Right kidney (tissue), 1 donor: Measurements from ENCODE around the gene RAB20.
"Not testable (repeated sequence)": the region's sequence is repeated elsewhere in the genome, so short reads cannot be mapped to it uniquely, and the experiment has no call there.

Source experiments
- DNase-seq: peaks from one replicate; pipeline ENCODE4 v3.0.0-alpha.2; 2016

The RAB20 gene

GRCh38 chr13:110491869-110492678 is 69.4 kb downstream of the RAB20 start:
- no peak for DNase-seq

- no peak for DNase-seq
Observed at GRCh38 chr13:110490009-110490770, 71.3 kb downstream of the RAB20 start.

- DNase-seq = not testable (repeated sequence)
Observed at GRCh38 chr13:110486880-110487279, 74.6 kb downstream of the RAB20 start.

DNA sequence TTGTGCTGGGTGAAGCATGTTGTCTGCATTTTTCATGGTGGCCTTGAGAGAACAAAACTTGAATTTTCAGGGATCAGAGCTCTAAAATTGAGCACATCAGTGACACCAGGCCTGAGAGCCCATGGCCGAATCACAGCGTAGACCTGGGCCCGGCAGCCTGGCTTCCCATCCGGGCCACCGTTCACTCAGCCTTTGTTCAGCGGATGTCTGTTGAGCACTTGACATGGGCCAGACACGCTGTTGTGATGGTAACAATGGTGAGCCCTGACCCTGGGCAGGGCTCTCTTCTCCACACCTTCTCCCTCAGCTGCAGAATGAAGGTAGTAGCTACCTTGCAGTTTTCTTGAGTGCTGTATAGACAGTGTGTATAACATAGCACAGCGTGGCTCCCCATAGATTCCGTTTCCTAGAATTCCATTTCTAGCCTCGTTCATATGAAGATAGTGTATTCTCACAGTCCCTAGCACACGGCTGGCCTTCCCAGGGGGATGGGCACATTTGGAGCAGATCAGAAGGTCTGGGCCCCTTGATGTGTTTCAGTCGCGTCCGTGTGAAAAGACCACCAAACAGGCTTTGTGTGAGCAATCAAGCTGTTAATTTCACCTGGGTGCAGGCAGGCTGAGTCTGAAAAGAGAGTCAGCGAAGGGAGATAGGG is 75.3 kb downstream of the RAB20 start:
- no peak for DNase-seq

- no peak for DNase-seq
Observed at GRCh38 chr13:110485604-110486003, 75.9 kb downstream of the RAB20 start.

DNA sequence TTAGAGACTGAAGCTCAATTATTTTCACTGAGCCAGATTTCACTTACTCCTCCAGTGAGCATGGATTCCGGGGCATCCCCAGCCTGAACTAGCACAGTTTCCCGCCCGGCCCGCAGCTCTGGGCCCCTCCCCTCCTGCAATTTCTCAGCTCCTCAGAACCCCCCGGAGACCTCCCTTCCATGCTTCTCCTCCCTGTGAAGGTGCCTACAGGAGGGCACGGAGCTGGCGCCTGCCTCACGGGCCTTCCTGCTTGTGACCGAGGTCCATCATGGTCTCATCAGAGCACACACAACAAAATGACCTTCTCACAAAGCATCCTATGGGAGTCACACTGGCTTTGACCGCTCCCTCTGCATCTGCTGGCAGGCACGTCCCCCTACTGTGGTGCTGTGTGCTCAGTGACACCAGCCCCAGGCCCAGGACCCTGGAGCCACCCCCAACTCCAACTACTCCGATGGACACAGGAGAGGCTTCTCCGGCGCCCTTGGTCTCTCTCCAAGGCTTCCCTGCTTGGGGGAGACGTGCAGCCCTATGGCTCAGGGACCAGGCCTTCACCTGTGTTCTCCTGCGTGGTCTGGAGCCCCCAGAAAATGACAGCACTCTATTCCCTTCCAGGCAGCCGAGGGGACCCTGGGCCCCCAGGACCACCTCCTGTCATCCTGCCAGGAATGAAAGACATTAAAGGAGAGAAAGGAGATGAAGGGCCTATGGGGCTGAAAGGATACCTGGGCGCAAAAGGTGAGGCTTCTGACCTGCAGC is 77.1 kb downstream of the RAB20 start:
- no peak for DNase-seq

DNA sequence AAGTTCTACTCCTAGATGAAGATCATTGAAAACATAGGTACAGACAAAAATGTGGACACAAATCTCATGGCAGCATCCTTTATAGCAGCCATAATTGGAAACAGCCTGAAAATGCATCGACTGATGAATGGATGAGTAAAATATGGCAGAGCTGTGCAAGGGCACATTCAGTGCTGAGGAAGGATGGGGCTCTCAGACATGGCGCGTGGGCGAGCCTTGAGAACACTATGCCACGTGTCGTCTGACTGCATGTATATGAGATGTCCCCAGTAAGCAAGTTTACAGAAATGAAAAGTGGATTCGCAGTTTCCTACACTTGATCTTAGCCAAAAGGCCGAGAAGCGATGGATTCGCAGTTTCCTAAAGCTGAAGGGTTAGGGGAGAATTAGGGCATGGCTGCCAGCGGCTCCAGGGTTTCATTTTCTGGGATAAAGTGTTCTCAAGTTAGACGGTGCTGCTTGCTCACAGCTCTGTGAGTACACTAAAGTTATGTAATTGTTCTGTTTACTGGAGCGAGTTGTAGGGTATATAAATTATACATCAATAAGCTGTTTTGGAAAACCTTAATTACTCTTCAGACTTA is 78.0 kb downstream of the RAB20 start:
- DNase-seq = no peak

- no peak for DNase-seq
Observed at GRCh38 chr13:110480161-110480560, 81.4 kb downstream of the RAB20 start.

DNA sequence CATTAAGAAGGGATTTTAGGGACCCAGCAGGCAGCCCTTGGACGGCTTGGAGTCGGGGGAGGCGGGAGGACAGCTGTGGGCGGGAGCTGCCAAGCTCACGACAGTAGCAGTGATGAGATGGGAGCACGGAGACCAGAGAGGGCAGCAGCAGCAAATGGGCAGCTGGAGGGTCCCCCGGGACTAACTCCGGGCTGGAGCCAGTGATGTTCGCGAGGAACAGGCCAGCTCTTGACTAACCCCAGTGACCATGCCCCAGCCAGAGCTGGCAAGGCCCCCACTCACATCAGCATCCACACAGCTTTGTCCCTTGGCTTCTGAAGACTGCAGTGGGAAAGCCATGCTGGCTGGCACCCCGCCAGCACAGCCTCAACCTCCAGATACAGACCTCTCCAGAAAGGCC is 81.9 kb downstream of the RAB20 start:
- no peak for DNase-seq

GRCh38 chr13:110479215-110479545 is 82.3 kb downstream of the RAB20 start:
- DNase-seq = no peak

DNA sequence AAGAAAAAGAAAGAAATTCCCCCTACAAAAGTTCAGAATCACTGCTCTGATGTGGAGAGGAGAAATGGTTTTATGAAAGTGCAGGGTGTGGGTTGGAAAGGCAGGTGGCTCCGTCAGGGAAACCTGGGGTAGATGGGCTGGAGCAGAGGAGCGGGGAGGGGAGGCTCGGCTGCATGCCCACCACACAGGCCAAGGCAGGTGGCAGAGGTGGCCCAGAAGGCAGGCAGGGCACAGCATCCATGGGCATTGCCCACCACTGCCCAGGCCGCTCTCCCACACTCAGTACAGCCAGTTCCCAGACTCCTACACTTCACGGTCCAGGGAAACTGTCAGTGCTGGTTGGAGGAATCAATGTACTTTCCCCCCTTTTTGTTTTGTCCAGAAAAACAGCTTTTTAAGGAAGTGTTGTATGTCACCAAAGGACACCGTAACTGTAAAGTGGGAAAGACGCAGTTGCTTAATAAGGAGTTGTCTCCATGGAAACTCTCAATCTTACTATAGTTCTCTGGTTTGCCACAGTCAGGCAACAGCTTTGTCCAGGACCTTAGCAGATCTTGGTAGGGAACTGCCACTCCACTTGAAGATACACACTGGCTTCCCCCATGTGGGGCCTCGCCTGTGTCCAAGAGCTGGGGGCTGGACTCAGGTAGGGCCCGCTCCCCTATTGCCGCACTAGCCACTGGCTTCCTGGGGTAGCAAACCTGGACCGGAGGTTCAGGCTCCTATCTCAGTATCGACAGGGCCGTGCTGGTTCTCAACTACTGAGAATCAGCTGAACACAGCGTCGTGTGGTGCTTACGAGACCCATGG is 82.9 kb downstream of the RAB20 start:
- no peak for DNase-seq

- no peak for DNase-seq
Observed at GRCh38 chr13:110477706-110478245, 83.7 kb downstream of the RAB20 start.

GRCh38 chr13:110476220-110476617 is 85.3 kb downstream of the RAB20 start:
- no peak for DNase-seq

DNA sequence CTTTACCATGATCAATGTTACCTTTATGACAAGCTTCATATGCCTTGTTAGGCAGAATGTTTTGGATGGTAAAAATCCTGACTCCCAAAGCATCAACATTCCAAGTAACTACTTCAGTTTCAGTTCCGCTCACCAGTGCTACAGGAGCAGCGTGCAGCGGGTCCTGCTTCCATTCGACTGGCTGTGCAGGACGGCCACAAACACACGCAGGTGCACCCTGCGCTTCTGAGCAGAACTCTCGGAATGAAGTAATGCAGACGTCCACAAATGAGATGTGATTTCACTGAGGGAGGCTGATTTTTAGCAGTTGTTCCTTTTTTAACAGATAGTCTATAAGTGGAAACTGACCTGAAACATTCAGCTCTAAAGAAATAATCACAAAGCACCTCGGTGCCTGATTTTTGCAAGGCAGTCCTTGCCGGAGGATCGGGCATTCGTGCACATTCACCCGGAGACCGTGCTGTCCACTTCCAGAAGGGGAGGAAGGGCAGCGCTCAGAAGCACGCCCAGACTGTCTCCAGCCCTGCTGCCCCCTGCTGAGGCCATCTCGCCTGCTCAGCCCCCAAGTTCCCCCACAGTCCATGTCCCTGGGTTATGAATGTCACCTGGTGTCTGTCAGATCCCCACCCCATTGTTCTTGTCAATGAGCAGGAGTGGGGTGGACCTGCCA is 85.8 kb downstream of the RAB20 start:
- no peak for DNase-seq

DNA sequence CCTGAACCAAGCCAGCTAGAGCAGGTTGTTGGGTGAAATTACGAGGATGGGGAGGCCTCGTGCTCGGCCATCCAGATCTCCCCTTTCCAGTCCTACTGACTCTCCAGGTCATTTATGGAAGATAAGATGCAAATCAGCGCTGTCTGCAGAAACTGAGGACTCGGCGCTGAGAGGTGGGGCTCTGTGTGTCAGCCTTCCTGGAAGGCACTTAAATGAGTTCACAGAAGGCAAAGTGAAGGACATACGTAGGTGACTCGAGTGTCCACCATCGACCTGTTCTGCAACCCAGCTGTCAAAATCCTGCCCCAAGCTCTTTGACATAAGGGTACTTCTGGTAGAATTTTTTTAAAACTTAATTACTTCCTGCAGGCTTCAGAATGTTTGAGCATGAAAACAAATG is 86.4 kb downstream of the RAB20 start:
- no peak for DNase-seq

- DNase-seq = no peak
Observed at GRCh38 chr13:110474713-110475112, 86.8 kb downstream of the RAB20 start.
